GM23338 (cell line): Measurements from ENCODE around the gene PFKFB3.

ENCODE experiments used
- CREB1 ChIP-seq: fragments of 250-450 bp; sonication (Bioruptor Pico); IDR thresholded peaks from 2 replicates; pipeline ENCODE4 v1.5.0; 2020; ENCODE audit warnings: low read depth, mild to moderate bottlenecking, moderate library complexity
- EZH2 ChIP-seq: fragments of 200-600 bp; sonication (generic); IDR thresholded peaks from one replicate; pipeline ENCODE4 v1.8.0; 2017; ENCODE audit warnings: antibody characterized with exemption, mild to moderate bottlenecking, low read depth; ENCODE audit not compliant: unreplicated experiment
- EZH2phosphoT487 ChIP-seq: fragments of 200-600 bp; sonication (generic); IDR thresholded peaks from one replicate; pipeline ENCODE4 v1.8.1; 2018; ENCODE audit warnings: antibody characterized with exemption; ENCODE audit not compliant: unreplicated experiment
- JUNB ChIP-seq: IDR thresholded peaks from one replicate; pipeline ENCODE4 v1.6.1; 2016; ENCODE audit warnings: antibody characterized with exemption; ENCODE audit not compliant: unreplicated experiment
- POLR2AphosphoS5 ChIP-seq: IDR thresholded peaks from 2 replicates; pipeline ENCODE4 v1.6.1; 2016; ENCODE audit warnings: antibody characterized with exemption, low read depth
- STAT1 ChIP-seq: IDR thresholded peaks from one replicate; pipeline ENCODE4 v1.6.1; 2016; ENCODE audit warnings: antibody characterized with exemption; ENCODE audit not compliant: unreplicated experiment
- ZNF114 ChIP-seq: fragments of 250-450 bp; sonication (Bioruptor Pico); IDR thresholded peaks from 2 replicates; pipeline ENCODE4 v1.5.0; 2020; ENCODE audit warnings: mild to moderate bottlenecking, moderate library complexity
- TF ChIP-seq, protein P1 (sequence below), 2 experiments: fragments of 200-600 bp in 1 of 2; sonication (generic) in 1 of 2; conservative IDR thresholded peaks; 2 replicates each; pipeline versions ENCODE4 v1.5.1 to v1.6.1; 2016 to 2017; ENCODE audit warnings: antibody characterized with exemption in 2 of 2, low read depth in 2 of 2, mild to moderate bottlenecking in 2 of 2, moderate library complexity in 1 of 2
- TF ChIP-seq, protein P2 (sequence below): IDR thresholded peaks from 2 replicates; pipeline ENCODE4 v1.6.1; 2016; ENCODE audit warnings: antibody characterized with exemption
- TF ChIP-seq, protein P3 (sequence below): IDR thresholded peaks from one replicate; pipeline ENCODE4 v1.6.1; 2018; ENCODE audit warnings: antibody characterized with exemption; ENCODE audit not compliant: unreplicated experiment

DNA sequence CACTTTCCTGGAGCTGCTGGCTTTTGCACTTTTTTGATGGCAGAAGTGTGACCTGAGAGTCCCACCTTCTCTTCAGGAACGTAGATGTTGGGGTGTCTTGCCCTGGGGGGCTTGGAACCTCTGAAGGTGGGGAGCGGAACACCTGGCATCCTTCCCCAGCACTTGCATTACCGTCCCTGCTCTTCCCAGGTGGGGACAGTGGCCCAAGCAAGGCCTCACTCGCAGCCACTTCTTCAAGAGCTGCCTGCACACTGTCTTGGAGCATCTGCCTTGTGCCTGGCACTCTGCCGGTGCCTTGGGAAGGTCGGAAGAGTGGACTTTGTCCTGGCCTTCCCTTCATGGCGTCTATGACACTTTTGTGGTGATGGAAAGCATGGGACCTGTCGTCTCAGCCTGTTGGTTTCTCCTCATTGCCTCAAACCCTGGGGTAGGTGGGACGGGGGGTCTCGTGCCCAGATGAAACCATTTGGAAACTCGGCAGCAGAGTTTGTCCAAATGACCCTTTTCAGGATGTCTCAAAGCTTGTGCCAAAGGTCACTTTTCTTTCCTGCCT, 31.1 kb downstream of the PFKFB3 start:
- TF ChIP-seq EZH2 (no peak), POLR2AphosphoS5 (no peak), EZH2phosphoT487 (no peak), CREB1 (CRISPR knock-in tag) (no peak), JUNB (no peak), STAT1 (no peak), ZNF114 (CRISPR knock-in tag) (no peak)
- TF ChIP-seq, protein P1, sequence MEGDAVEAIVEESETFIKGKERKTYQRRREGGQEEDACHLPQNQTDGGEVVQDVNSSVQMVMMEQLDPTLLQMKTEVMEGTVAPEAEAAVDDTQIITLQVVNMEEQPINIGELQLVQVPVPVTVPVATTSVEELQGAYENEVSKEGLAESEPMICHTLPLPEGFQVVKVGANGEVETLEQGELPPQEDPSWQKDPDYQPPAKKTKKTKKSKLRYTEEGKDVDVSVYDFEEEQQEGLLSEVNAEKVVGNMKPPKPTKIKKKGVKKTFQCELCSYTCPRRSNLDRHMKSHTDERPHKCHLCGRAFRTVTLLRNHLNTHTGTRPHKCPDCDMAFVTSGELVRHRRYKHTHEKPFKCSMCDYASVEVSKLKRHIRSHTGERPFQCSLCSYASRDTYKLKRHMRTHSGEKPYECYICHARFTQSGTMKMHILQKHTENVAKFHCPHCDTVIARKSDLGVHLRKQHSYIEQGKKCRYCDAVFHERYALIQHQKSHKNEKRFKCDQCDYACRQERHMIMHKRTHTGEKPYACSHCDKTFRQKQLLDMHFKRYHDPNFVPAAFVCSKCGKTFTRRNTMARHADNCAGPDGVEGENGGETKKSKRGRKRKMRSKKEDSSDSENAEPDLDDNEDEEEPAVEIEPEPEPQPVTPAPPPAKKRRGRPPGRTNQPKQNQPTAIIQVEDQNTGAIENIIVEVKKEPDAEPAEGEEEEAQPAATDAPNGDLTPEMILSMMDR (conservative IDR thresholded peaks at IDR 0.05; ENCODE audit: low read depth in 2 of 2): no peak
- TF ChIP-seq, protein P2, sequence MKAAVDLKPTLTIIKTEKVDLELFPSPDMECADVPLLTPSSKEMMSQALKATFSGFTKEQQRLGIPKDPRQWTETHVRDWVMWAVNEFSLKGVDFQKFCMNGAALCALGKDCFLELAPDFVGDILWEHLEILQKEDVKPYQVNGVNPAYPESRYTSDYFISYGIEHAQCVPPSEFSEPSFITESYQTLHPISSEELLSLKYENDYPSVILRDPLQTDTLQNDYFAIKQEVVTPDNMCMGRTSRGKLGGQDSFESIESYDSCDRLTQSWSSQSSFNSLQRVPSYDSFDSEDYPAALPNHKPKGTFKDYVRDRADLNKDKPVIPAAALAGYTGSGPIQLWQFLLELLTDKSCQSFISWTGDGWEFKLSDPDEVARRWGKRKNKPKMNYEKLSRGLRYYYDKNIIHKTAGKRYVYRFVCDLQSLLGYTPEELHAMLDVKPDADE: no peak
- TF ChIP-seq, protein P3, sequence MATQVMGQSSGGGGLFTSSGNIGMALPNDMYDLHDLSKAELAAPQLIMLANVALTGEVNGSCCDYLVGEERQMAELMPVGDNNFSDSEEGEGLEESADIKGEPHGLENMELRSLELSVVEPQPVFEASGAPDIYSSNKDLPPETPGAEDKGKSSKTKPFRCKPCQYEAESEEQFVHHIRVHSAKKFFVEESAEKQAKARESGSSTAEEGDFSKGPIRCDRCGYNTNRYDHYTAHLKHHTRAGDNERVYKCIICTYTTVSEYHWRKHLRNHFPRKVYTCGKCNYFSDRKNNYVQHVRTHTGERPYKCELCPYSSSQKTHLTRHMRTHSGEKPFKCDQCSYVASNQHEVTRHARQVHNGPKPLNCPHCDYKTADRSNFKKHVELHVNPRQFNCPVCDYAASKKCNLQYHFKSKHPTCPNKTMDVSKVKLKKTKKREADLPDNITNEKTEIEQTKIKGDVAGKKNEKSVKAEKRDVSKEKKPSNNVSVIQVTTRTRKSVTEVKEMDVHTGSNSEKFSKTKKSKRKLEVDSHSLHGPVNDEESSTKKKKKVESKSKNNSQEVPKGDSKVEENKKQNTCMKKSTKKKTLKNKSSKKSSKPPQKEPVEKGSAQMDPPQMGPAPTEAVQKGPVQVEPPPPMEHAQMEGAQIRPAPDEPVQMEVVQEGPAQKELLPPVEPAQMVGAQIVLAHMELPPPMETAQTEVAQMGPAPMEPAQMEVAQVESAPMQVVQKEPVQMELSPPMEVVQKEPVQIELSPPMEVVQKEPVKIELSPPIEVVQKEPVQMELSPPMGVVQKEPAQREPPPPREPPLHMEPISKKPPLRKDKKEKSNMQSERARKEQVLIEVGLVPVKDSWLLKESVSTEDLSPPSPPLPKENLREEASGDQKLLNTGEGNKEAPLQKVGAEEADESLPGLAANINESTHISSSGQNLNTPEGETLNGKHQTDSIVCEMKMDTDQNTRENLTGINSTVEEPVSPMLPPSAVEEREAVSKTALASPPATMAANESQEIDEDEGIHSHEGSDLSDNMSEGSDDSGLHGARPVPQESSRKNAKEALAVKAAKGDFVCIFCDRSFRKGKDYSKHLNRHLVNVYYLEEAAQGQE: no peak
